Measurements from ENCODE around the gene ZNF597.

The ZNF597 gene

GRCh38 chr16:3484318-3485096, 41.2 kb upstream of the ZNF597 start:
- Histone ChIP-seq H3K27ac (ENCODE audit: low read depth, low read length) (no peak overlapping the region), H3K4me1 (ENCODE audit: control insufficient read depth in 1 of 2, insufficient read depth in 2 of 2, low read length in 2 of 2) (peaks cover 0 to 2% of the 10 kb centered on the region in 2 experiments), H3K79me2 (ENCODE audit: control insufficient read depth, insufficient read depth, low read length, poor library complexity) (no peaks in the 10 kb centered on the region), H4K91ac (ENCODE audit: low read depth, low read length) (no peak overlapping the region), H3K27me3 (ENCODE audit: insufficient read depth, low read length) (no peaks in the 10 kb centered on the region), H3K23ac (ENCODE audit: low read length) (no peak overlapping the region), H4K12ac (ENCODE audit: low read depth, low read length) (no peak overlapping the region), H3K9ac (ENCODE audit: low read length) (no peak overlapping the region), H4K8ac (ENCODE audit: low read depth, low read length) (no peak overlapping the region), H3K4ac (ENCODE audit: low read depth, low read length) (no peak overlapping the region), H3K18ac (ENCODE audit: low read length) (no peak overlapping the region), H2AK5ac (ENCODE audit: low read length) (no peak overlapping the region), H2BK12ac (ENCODE audit: low read length) (no peak overlapping the region), H3K36me3 (ENCODE audit: control insufficient read depth in 1 of 2, insufficient read depth in 2 of 2, low read length in 2 of 2) (peaks cover 65 to 69% of the 10 kb centered on the region in 2 experiments), H3K4me3 (ENCODE audit: low read depth, low read length) (peak overlapping the region; percentile 12), H3K4me2 (ENCODE audit: low read length) (no peak overlapping the region), H3K14ac (ENCODE audit: low read length) (no peak overlapping the region), H2BK120ac (ENCODE audit: insufficient read depth, low read length, poor library complexity) (no peak overlapping the region), H2AFZ (ENCODE audit: insufficient read depth, low read length, poor library complexity) (no peak overlapping the region), H2BK5ac (ENCODE audit: low read depth, low read length, poor library complexity) (no peak overlapping the region), H3K79me1 (ENCODE audit: low read length) (no peaks in the 10 kb centered on the region), H3K9me3 (ENCODE audit: insufficient read depth, low read depth, low read length) (peaks cover 3% of the 10 kb centered on the region)
- WGBS (ENCODE audit: extremely low coverage, insufficient coverage, insufficient read length), result no CpG with 5 or more reads among the region's 30 CpGs
- no peak for DNase-seq

GRCh38 chr16:3482659-3483241, 39.4 kb upstream of the ZNF597 start:
- DNase-seq, result no peak
- Histone ChIP-seq H4K8ac (ENCODE audit: low read depth, low read length) (no peak overlapping the region), H3K79me2 (ENCODE audit: control insufficient read depth, insufficient read depth, low read length, poor library complexity) (no peaks in the 10 kb centered on the region), H3K27ac (ENCODE audit: low read depth, low read length) (no peak overlapping the region), H2BK120ac (ENCODE audit: insufficient read depth, low read length, poor library complexity) (no peak overlapping the region), H4K91ac (ENCODE audit: low read depth, low read length) (no peak overlapping the region), H2AFZ (ENCODE audit: insufficient read depth, low read length, poor library complexity) (no peak overlapping the region), H3K23ac (ENCODE audit: low read length) (no peak overlapping the region), H3K18ac (ENCODE audit: low read length) (no peak overlapping the region), H3K9ac (ENCODE audit: low read length) (no peak overlapping the region), H3K79me1 (ENCODE audit: low read length) (no peaks in the 10 kb centered on the region), H4K12ac (ENCODE audit: low read depth, low read length) (no peak overlapping the region), H3K9me3 (ENCODE audit: insufficient read depth, low read depth, low read length) (peaks cover 3% of the 10 kb centered on the region), H3K27me3 (ENCODE audit: insufficient read depth, low read length) (no peaks in the 10 kb centered on the region), H2BK12ac (ENCODE audit: low read length) (no peak overlapping the region), H3K36me3 (ENCODE audit: control insufficient read depth in 1 of 2, insufficient read depth in 2 of 2, low read length in 2 of 2) (peaks cover 65 to 76% of the 10 kb centered on the region in 2 experiments), H3K4ac (ENCODE audit: low read depth, low read length) (no peak overlapping the region), H3K4me3 (ENCODE audit: low read depth, low read length) (no peak overlapping the region), H3K4me2 (ENCODE audit: low read length) (no peak overlapping the region), H2BK5ac (ENCODE audit: low read depth, low read length, poor library complexity) (no peak overlapping the region), H3K14ac (ENCODE audit: low read length) (no peak overlapping the region), H3K4me1 (ENCODE audit: control insufficient read depth in 1 of 2, insufficient read depth in 2 of 2, low read length in 2 of 2) (peaks cover 0 to 5% of the 10 kb centered on the region in 2 experiments), H2AK5ac (ENCODE audit: low read length) (no peak overlapping the region)
- WGBS (ENCODE audit: extremely low coverage, insufficient coverage, insufficient read length), result no CpG with 5 or more reads among the region's 18 CpGs

GRCh38 chr16:3481696-3482658, 38.7 kb upstream of the ZNF597 start:
- H4K12ac ChIP-seq (ENCODE audit: low read depth, low read length), result no peak overlapping the region
- no peaks in the 10 kb centered on the region for H3K79me1 ChIP-seq (ENCODE audit: low read length)
- no peak overlapping the region for H3K14ac ChIP-seq (ENCODE audit: low read length)
- no peak overlapping the region for H4K8ac ChIP-seq (ENCODE audit: low read depth, low read length)
- WGBS (ENCODE audit: extremely low coverage, insufficient coverage, insufficient read length), result no CpG with 5 or more reads among the region's 32 CpGs
- no peak overlapping the region for H3K4me3 ChIP-seq (ENCODE audit: low read depth, low read length)
- no peaks in the 10 kb centered on the region for H3K79me2 ChIP-seq (ENCODE audit: control insufficient read depth, insufficient read depth, low read length, poor library complexity)
- H3K9me3 ChIP-seq (ENCODE audit: insufficient read depth, low read depth, low read length), result peaks cover 2% of the 10 kb centered on the region
- H2BK5ac ChIP-seq (ENCODE audit: low read depth, low read length, poor library complexity), result no peak overlapping the region
- no peak overlapping the region for H3K18ac ChIP-seq (ENCODE audit: low read length)
- H3K23ac ChIP-seq (ENCODE audit: low read length), result no peak overlapping the region
- no peak overlapping the region for H3K9ac ChIP-seq (ENCODE audit: low read length)
- H2AK5ac ChIP-seq (ENCODE audit: low read length), result no peak overlapping the region
- no peak for DNase-seq
- no peak overlapping the region for H3K4ac ChIP-seq (ENCODE audit: low read depth, low read length)
- H3K27me3 ChIP-seq (ENCODE audit: insufficient read depth, low read length), result no peaks in the 10 kb centered on the region
- H3K27ac ChIP-seq (ENCODE audit: low read depth, low read length), result no peak overlapping the region
- H2BK12ac ChIP-seq (ENCODE audit: low read length), result no peak overlapping the region
- no peak overlapping the region for H3K4me2 ChIP-seq (ENCODE audit: low read length)
- no peak overlapping the region for H2AFZ ChIP-seq (ENCODE audit: insufficient read depth, low read length, poor library complexity)
- peaks cover 59 to 70% of the 10 kb centered on the region in 2 experiments for H3K36me3 ChIP-seq (ENCODE audit: control insufficient read depth in 1 of 2, insufficient read depth in 2 of 2, low read length in 2 of 2)
- no peak overlapping the region for H2BK120ac ChIP-seq (ENCODE audit: insufficient read depth, low read length, poor library complexity)
- H3K4me1 ChIP-seq (ENCODE audit: control insufficient read depth in 1 of 2, insufficient read depth in 2 of 2, low read length in 2 of 2), result peaks cover 0 to 3% of the 10 kb centered on the region in 2 experiments
- no peak overlapping the region for H4K91ac ChIP-seq (ENCODE audit: low read depth, low read length)

GRCh38 chr16:3480901-3481695, 37.8 kb upstream of the ZNF597 start:
- H3K79me1 ChIP-seq (ENCODE audit: low read length), result no peaks in the 10 kb centered on the region
- H2BK12ac ChIP-seq (ENCODE audit: low read length), result no peak overlapping the region
- H3K9ac ChIP-seq (ENCODE audit: low read length), result no peak overlapping the region
- H4K12ac ChIP-seq (ENCODE audit: low read depth, low read length), result no peak overlapping the region
- no peak overlapping the region for H2AFZ ChIP-seq (ENCODE audit: insufficient read depth, low read length, poor library complexity)
- H3K27ac ChIP-seq (ENCODE audit: low read depth, low read length), result no peak overlapping the region
- no peak overlapping the region for H3K4me2 ChIP-seq (ENCODE audit: low read length)
- H3K4me1 ChIP-seq (ENCODE audit: control insufficient read depth in 1 of 2, insufficient read depth in 2 of 2, low read length in 2 of 2), result peaks cover 0 to 3% of the 10 kb centered on the region in 2 experiments
- no peak overlapping the region for H3K4ac ChIP-seq (ENCODE audit: low read depth, low read length)
- H2AK5ac ChIP-seq (ENCODE audit: low read length), result no peak overlapping the region
- H4K8ac ChIP-seq (ENCODE audit: low read depth, low read length), result no peak overlapping the region
- no peaks in the 10 kb centered on the region for H3K27me3 ChIP-seq (ENCODE audit: insufficient read depth, low read length)
- no peak overlapping the region for H4K91ac ChIP-seq (ENCODE audit: low read depth, low read length)
- DNase-seq, result no peak
- WGBS (ENCODE audit: extremely low coverage, insufficient coverage, insufficient read length), result no CpG with 5 or more reads among the region's 18 CpGs
- H3K79me2 ChIP-seq (ENCODE audit: control insufficient read depth, insufficient read depth, low read length, poor library complexity), result no peaks in the 10 kb centered on the region
- H2BK120ac ChIP-seq (ENCODE audit: insufficient read depth, low read length, poor library complexity), result no peak overlapping the region
- H3K36me3 ChIP-seq (ENCODE audit: control insufficient read depth in 1 of 2, insufficient read depth in 2 of 2, low read length in 2 of 2), result peaks cover 53 to 64% of the 10 kb centered on the region in 2 experiments
- peaks cover 2% of the 10 kb centered on the region for H3K9me3 ChIP-seq (ENCODE audit: insufficient read depth, low read depth, low read length)
- no peak overlapping the region for H3K14ac ChIP-seq (ENCODE audit: low read length)
- no peak overlapping the region for H3K23ac ChIP-seq (ENCODE audit: low read length)
- H3K18ac ChIP-seq (ENCODE audit: low read length), result no peak overlapping the region
- no peak overlapping the region for H3K4me3 ChIP-seq (ENCODE audit: low read depth, low read length)
- H2BK5ac ChIP-seq (ENCODE audit: low read depth, low read length, poor library complexity), result no peak overlapping the region
